Thoracic aorta (tissue), 2 donors: ENCODE measurements around the gene CMTM7. TPM values are rescaled to one million over a fixed set of nuclear protein-coding genes. Genes with fewer than 3 reads are reported as not detected.

ENCODE experiments used
- ATAC-seq: fragments of 150-250 bp; one replicate; pipeline ENCODE4 v1.8.0; 2017; ENCODE audit warnings: low read depth; ENCODE audit not compliant: insufficient number of reproducible peaks, low FRiP score
- DNase-seq: peaks from one replicate; pipeline ENCODE4 v3.0.0-alpha.2; 2020; ENCODE audit warnings: low spot score
- H3K27ac ChIP-seq, 2 donors: fragments of 200-600 bp; sonication (generic); 1 replicate in 1 of 2; 2 replicates in 1 of 2; pipeline ENCODE4 v1.5.1; 2016; ENCODE audit warnings: mild to moderate bottlenecking in 2 of 2, moderate library complexity in 2 of 2
- H3K27me3 ChIP-seq: fragments of 200-600 bp; sonication (generic); replicated peaks from 2 replicates; pipeline ENCODE4 v1.6.0; 2016; ENCODE audit warnings: mild to moderate bottlenecking; ENCODE audit not compliant: insufficient read depth
- H3K36me3 ChIP-seq: fragments of 200-600 bp; sonication (generic); one replicate; pipeline ENCODE4 v1.5.1; 2016
- H3K4me1 ChIP-seq, 2 donors: fragments of 200-600 bp; sonication (generic); 1 replicate in 1 of 2; 2 replicates in 1 of 2; pipeline versions ENCODE4 v1.5.1 to v1.6.0; 2016; ENCODE audit warnings: low read depth in 2 of 2, mild to moderate bottlenecking in 1 of 2; ENCODE audit not compliant: control insufficient read depth in 1 of 2
- H3K4me3 ChIP-seq: fragments of 200-600 bp; sonication (generic); 2 replicates; pipeline ENCODE4 v1.5.1; 2016; ENCODE audit warnings: mild to moderate bottlenecking
- H3K9me3 ChIP-seq: fragments of 200-600 bp; sonication (generic); 2 replicates; pipeline ENCODE4 v1.5.1; 2016
- CTCF ChIP-seq: fragments of 200-600 bp; sonication (generic); IDR thresholded peaks from one replicate; pipeline ENCODE4 v1.5.1; 2019; ENCODE audit warnings: antibody characterized with exemption
- total RNA-seq, 2 donors: library from RNA; depleted of rRNA; stranded (reverse); fragments of >200 nt; gene quantifications; one replicate each; pipeline versions ENCODE4 v1.1.0 to v1.2.3, GENCODE V29; 2016

Gene CMTM7
- total RNA-seq, 2 donors from 2014 or later = 10.3 to 21.5 TPM

GRCh38 chr3:32493437-32494414 lies 102.1 kb downstream of the CMTM7 start:
- peaks cover 4% of the 10 kb centered on the region for H3K36me3 ChIP-seq
- H3K4me3 ChIP-seq = no peak overlapping the region
- ATAC-seq = no peak
- TF ChIP-seq CTCF = no peak
- no peaks in the 10 kb centered on the region for H3K9me3 ChIP-seq
- no peaks in the 10 kb centered on the region for H3K27me3 ChIP-seq
- H3K4me1 ChIP-seq = peaks cover 7 to 12% of the 10 kb centered on the region in 2 donors
- no peak overlapping the region for H3K27ac ChIP-seq
- DNase-seq = no peak

- ATAC-seq (no peak), DNase-seq (no peak)
- H3K9me3 ChIP-seq = no peaks in the 10 kb centered on the region
- no peak overlapping the region for H3K27ac ChIP-seq
- no peak for TF ChIP-seq CTCF
- H3K4me1 ChIP-seq = peaks cover 7 to 9% of the 10 kb centered on the region in 2 donors
- no peaks in the 10 kb centered on the region for H3K27me3 ChIP-seq
- peaks cover 4% of the 10 kb centered on the region for H3K36me3 ChIP-seq
- H3K4me3 ChIP-seq = no peak overlapping the region
Measured at GRCh38 chr3:32495085-32495484, 103.4 kb downstream of the CMTM7 start.

- TF ChIP-seq CTCF = no peak
- ATAC-seq (no peak), DNase-seq (no peak)
- Histone ChIP-seq H3K9me3 (no peaks in the 10 kb centered on the region), H3K4me3 (no peak overlapping the region), H3K27ac (no peak overlapping the region), H3K4me1 (peaks cover 11 to 14% of the 10 kb centered on the region in 2 donors), H3K27me3 (no peaks in the 10 kb centered on the region), H3K36me3 (peaks cover 4% of the 10 kb centered on the region)
Measured at GRCh38 chr3:32495609-32496008, 104.0 kb downstream of the CMTM7 start.

- Histone ChIP-seq H3K4me3 (no peak overlapping the region), H3K9me3 (no peaks in the 10 kb centered on the region), H3K36me3 (no peaks in the 10 kb centered on the region), H3K4me1 (peaks cover 18 to 29% of the 10 kb centered on the region in 2 donors), H3K27me3 (no peaks in the 10 kb centered on the region), H3K27ac (no peak overlapping the region)
- no peak for ATAC-seq
- TF ChIP-seq CTCF = no peak
- DNase-seq = no peak
Measured at GRCh38 chr3:32498252-32498651, 106.6 kb downstream of the CMTM7 start.

- TF ChIP-seq CTCF = no peak
- DNase-seq = no peak
- Histone ChIP-seq H3K4me1 (peaks cover 18 to 22% of the 10 kb centered on the region in 2 donors), H3K27ac (no peak overlapping the region), H3K27me3 (no peaks in the 10 kb centered on the region), H3K36me3 (no peaks in the 10 kb centered on the region), H3K4me3 (no peak overlapping the region), H3K9me3 (no peaks in the 10 kb centered on the region)
- no peak for ATAC-seq
Measured at GRCh38 chr3:32498992-32499391, 107.3 kb downstream of the CMTM7 start.
